Heart left ventricle (tissue), 13 donors: ENCODE measurements around the gene GSK3B.

Experiments used
- CTCF ChIP-seq, 12 donors: fragments of 200-600 bp; sonication (generic) in 4 of 12; IDR thresholded peaks; one replicate each; pipeline versions ENCODE4 v1.5.0 to v1.8.0; 2018 to 2022; ENCODE audit warnings: antibody characterized with exemption in 12 of 12, mild to moderate bottlenecking in 5 of 12
- POLR2A ChIP-seq, 2 donors: fragments of 450-650 bp; IDR thresholded peaks; one replicate each; pipeline ENCODE4 v1.6.1; 2017; ENCODE audit warnings: antibody characterized with exemption in 2 of 2, mild to moderate bottlenecking in 2 of 2, moderate library complexity in 2 of 2
- donor health status: ischemic (EF 13 %, LVEDD 7.1; RV severe dilation, severe dysfunction).
- donor health status: DM: no; HTN: yes; CAD: no.
- donor health status: DM: no; HTN: no; CAD: no.
- donor health status: ischemic (EF 25% LVEDD 6.9; RV normal size, moderate dysfunction).
- donor health status: ischemic (EF 25% LVEDD 5.7; RV mildly dilated, moderate dysfunction).
- donor health status: ischemic (EF 35%, LVEDD 5.7; RV mildly dilated, moderate dysfunction).
- donor health status: nonischemic (EF 11% LVEDD 7.7; RV severe dilation, severe dysfunction).
- donor health status: DM: yes; HTN: yes; CAD: no.
- donor health status: PGD.
- donor health status: ischemic (EF 29% LVEDD 5.4; RV normal size, mild dysfunction).
- donor health status: nonischemic (EF 23%, LVEDD 6.1; RV moderate dilation, normal function).

- no peak for TF ChIP-seq CTCF (IDR thresholded peaks at IDR 0.05)
- TF ChIP-seq POLR2A (IDR thresholded peaks at IDR 0.05) = no peak
These were observed 62.7 kb downstream of the GSK3B start for GRCh38 chr3:120031561-120031960.
